Esophagus squamous epithelium (tissue), 5 donors: ENCODE results near the gene SDF2L1. TPM values are rescaled to one million over a fixed set of nuclear protein-coding genes. Genes with fewer than 3 reads are reported as not detected.
"Not testable (repeated sequence)": the region's sequence is repeated elsewhere in the genome, so short reads cannot be mapped to it uniquely, and the experiment has no call there.

Source experiments
- DNase-seq: peaks from one replicate; lab custom pipeline; 2025; lab: John Stamatoyannopoulos, UW
- H3K27ac ChIP-seq, 4 donors: fragments of 200-600 bp; sonication (generic); one replicate each; pipeline ENCODE4 v1.5.1; 2016 to 2019; ENCODE audit warnings: mild to moderate bottlenecking in 1 of 4
- H3K27me3 ChIP-seq, 4 donors: fragments of 200-600 bp; sonication (generic); 1 replicate in 3 of 4; 2 replicates in 1 of 4; pipeline versions ENCODE4 v1.5.1 to v1.6.0; 2017 to 2021; ENCODE audit warnings: antibody characterized with exemption in 1 of 4
- H3K36me3 ChIP-seq, 3 donors: fragments of 200-600 bp; sonication (generic); one replicate each; pipeline ENCODE4 v1.5.1; 2016 to 2019
- H3K4me1 ChIP-seq, 3 donors: fragments of 200-600 bp; sonication (generic); one replicate each; pipeline ENCODE4 v1.5.1; 2017 to 2019
- H3K4me3 ChIP-seq, 4 donors: fragments of 200-600 bp; sonication (generic); 1 replicate in 3 of 4; 2 replicates in 1 of 4; pipeline ENCODE4 v1.5.1; 2016 to 2019; ENCODE audit warnings: mild to moderate bottlenecking in 2 of 4, moderate library complexity in 1 of 4
- H3K9me3 ChIP-seq, 3 donors: fragments of 200-600 bp; sonication (generic); one replicate each; pipeline ENCODE4 v1.5.1; 2016 to 2019
- POLR2A ChIP-seq, 4 donors: fragments of 450-650 bp; IDR thresholded peaks; one replicate each; pipeline ENCODE4 v1.6.1; 2017; ENCODE audit warnings: antibody characterized with exemption in 4 of 4, mild to moderate bottlenecking in 4 of 4, moderate library complexity in 3 of 4
- WGBS, 2 donors: methylation state at CpG; one replicate each; pipeline ENCODE4 v1.1.5; 2018; 5-methylcytosine and 5-hydroxymethylcytosine counted together
- intact Hi-C: fragments of 100-400 bp; cut with DNase I; formaldehyde crosslinking; loops from one replicate; pipeline ENCODE4 v1.15.0; 2022
- total RNA-seq, 4 donors: library from RNA; depleted of rRNA; stranded (reverse); fragments of >200 nt; gene quantifications; one replicate each; pipeline ENCODE4 v1.1.0, GENCODE V29; 2016
- TF ChIP-seq, protein P1 (sequence below), 6 experiments: fragments of 450-650 bp in 4 of 6; fragments of 200-600 bp in 2 of 6; sonication (generic) in 2 of 6; IDR thresholded peaks; one replicate each; pipeline ENCODE4 v1.5.1; 2016 to 2019; ENCODE audit warnings: antibody characterized with exemption in 6 of 6, mild to moderate bottlenecking in 4 of 6, moderate library complexity in 4 of 6
- donor health status: DM: yes; HTN: yes; CAD: no.

Gene SDF2L1
- total RNA-seq, 4 donors from 2014 or later, result 19.6 to 29.7 (median 24.6) TPM

DNA sequence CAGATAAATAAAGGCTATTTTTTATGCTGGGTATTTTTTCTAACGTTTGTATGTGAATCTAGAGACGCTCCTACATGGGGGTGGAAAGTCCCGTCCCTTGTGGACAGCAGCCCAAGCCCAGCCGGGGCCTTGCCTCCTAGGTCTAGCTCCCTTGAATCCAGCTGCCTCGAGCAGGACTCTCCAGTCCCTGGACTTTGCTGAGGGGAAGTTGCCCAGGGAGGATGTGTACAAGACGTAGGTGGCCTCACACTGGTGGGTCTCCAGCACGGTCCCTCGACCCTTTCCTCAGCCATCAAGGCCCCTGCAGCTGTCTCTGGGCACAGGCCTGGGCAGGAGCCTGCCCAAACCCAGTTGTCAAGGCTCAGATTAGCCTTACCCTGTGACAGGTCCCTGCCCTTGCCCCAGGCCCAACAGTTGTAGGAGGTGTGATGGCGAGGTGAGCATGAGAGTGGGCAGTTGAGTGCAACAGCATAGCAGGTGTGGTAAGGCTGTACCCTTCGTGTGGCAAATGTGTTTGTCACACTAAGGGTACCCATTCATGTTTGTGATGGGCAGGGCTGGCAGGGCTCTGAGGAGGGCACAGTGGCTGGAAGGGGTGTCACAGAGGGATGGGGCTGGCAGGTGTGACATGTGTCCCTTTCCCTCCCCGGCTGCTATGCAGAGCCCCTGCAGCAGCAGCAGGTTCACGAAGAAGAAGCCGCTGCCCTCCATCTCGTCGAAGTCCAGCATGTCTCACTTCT, 6.2 kb upstream of the SDF2L1 start:
- TF ChIP-seq POLR2A (IDR thresholded peaks at IDR 0.05), result no peak
- TF ChIP-seq, protein P1, sequence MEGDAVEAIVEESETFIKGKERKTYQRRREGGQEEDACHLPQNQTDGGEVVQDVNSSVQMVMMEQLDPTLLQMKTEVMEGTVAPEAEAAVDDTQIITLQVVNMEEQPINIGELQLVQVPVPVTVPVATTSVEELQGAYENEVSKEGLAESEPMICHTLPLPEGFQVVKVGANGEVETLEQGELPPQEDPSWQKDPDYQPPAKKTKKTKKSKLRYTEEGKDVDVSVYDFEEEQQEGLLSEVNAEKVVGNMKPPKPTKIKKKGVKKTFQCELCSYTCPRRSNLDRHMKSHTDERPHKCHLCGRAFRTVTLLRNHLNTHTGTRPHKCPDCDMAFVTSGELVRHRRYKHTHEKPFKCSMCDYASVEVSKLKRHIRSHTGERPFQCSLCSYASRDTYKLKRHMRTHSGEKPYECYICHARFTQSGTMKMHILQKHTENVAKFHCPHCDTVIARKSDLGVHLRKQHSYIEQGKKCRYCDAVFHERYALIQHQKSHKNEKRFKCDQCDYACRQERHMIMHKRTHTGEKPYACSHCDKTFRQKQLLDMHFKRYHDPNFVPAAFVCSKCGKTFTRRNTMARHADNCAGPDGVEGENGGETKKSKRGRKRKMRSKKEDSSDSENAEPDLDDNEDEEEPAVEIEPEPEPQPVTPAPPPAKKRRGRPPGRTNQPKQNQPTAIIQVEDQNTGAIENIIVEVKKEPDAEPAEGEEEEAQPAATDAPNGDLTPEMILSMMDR (IDR thresholded peaks at IDR 0.05), result no peak
- H3K9me3 ChIP-seq, result no peaks in the 10 kb centered on the region
- intact Hi-C loops, result no loop called here
- no peak overlapping the region for H3K27ac ChIP-seq
- H3K4me1 ChIP-seq, result no peaks in the 10 kb centered on the region
- H3K36me3 ChIP-seq, result no peaks in the 10 kb centered on the region
- WGBS, 2 donors, result 69 to 82% methylated on average over 5 to 11 of the region's 15 CpGs
- H3K4me3 ChIP-seq, result no peak overlapping the region
- H3K27me3 ChIP-seq, result no peaks in the 10 kb centered on the region
- no peak for DNase-seq

DNA sequence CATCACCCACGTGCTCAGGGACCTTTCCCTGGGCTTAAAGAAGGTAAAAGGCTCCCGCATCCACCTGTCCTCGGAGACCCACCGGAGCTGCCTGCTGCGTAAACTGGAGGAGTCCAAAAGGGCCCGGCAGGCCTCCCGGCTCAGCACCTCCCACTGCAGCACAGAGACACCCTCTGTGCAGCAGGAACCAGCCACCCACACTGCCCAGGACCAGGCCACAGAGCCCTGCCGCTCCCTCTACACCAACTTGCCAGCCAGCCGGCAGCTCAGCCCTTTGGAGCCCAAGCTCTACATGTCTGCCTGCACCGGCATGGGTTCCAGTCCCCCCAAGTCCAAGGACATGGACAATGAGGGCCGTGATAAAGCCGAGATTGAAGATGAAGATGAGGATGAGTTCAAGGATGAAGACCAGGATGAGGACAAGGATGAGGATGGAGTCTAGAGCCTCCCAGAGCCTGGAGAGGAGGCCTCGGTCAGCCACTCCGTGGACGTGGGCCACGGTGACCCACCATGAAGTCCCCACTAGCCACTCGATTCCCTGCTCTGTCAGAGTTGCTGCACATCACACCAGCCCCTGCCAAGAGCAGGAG, 5.4 kb upstream of the SDF2L1 start:
- Histone ChIP-seq H3K9me3 (no peaks in the 10 kb centered on the region), H3K4me3 (no peak overlapping the region), H3K36me3 (no peaks in the 10 kb centered on the region), H3K27me3 (no peaks in the 10 kb centered on the region), H3K4me1 (peaks cover 5 to 7% (median 6%) of the 10 kb centered on the region in 3 donors), H3K27ac (no peak overlapping the region)
- intact Hi-C loops, result no loop called here
- WGBS, 2 donors, result 80 to 98% methylated on average over 1 to 7 of the region's 17 CpGs
- TF ChIP-seq, protein P1 (IDR thresholded peaks at IDR 0.05), result no peak
- no peak for TF ChIP-seq POLR2A (IDR thresholded peaks at IDR 0.05)
- no peak for DNase-seq

DNA sequence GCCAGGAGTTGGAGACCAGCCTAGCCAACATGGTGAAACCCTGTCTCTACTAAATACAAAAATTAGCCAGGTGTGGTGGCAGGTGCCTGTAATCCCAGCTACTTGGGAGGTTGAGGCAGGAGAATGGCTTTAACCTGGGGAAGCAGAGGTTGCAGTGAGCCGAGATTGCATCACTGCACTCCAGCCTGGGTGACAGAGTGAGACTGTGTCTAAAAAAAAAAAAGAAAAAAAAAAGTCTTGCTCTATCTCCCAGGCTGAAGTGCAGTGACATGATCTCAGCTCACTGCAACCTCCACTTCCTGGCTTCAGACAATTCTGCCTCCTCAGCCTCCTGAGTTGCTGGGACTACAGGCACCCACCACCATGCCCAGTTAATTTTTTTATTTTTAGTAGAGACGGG, 4.7 kb upstream of the SDF2L1 start:
- intact Hi-C loops, H3K36me3 ChIP-seq, DNase-seq, H3K4me3 ChIP-seq, H3K27me3 ChIP-seq, H3K27ac ChIP-seq, H3K9me3 ChIP-seq: not testable (repeated sequence)
- H3K4me1 ChIP-seq, result peaks cover 5 to 11% (median 7%) of the 10 kb centered on the region in 3 donors
- 79 to 97% methylated on average over 2 of the region's 2 CpGs for whole genome bisulfite sequencing, 2 donors

DNA sequence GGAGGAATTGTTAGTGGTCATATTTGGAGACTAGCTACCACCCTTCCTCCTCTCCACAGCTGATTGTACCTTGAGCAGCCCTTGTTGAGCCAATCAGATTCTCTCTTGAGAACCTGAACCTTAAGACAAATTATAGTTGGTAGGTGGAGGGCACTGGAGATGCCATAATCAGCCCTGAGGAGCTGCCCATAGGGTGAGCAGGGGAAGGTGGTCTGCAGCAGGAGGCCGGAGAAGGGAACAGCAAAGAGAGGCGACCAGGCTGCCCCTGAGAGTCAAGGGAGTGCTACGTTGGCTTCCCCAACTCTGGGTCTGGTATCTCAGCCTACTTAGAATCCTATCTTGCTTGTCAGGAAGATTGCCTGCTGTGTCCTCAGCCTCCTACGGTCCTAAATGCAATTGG, 2.7 kb upstream of the SDF2L1 start:
- Histone ChIP-seq H3K4me1 (peaks cover 15 to 25% (median 21%) of the 10 kb centered on the region in 3 donors), H3K36me3 (peaks cover 0 to 6% (median 0%) of the 10 kb centered on the region in 3 donors), H3K27ac (no peak overlapping the region), H3K27me3 (no peaks in the 10 kb centered on the region), H3K4me3 (no peak overlapping the region), H3K9me3 (no peaks in the 10 kb centered on the region)
- no peak for TF ChIP-seq POLR2A (IDR thresholded peaks at IDR 0.05)
- TF ChIP-seq, protein P1 (IDR thresholded peaks at IDR 0.05), result no peak
- no peak for DNase-seq
- WGBS, 2 donors, result 60 to 62% methylated on average over 1 to 4 of the region's 4 CpGs
- intact Hi-C loops, result no loop called here

DNA sequence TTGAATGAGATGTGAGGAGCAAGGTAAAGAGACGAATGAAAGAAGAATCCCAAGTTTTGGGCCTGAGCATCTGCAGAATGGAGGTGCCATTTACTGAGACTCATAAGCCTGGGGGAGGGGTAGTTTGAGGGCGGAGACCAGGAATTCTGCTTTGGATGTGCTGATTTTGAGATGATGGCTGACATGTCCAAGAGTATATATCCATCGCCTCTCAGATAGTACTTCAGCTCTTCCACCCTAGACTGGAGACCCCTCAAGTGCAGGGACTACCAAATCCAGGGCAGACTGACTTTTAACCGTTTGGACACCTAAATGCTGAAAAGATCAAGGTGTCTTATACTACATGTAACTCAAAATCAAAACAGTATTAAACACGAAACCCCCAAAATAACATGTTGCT, 1.3 kb upstream of the SDF2L1 start:
- peaks cover 0 to 17% (median 0%) of the 10 kb centered on the region in 3 donors for H3K36me3 ChIP-seq
- H3K4me1 ChIP-seq, result peaks cover 15 to 25% (median 21%) of the 10 kb centered on the region in 3 donors
- 78 to 80% methylated on average over 5 of the region's 5 CpGs for WGBS, 2 donors
- H3K9me3 ChIP-seq, result no peaks in the 10 kb centered on the region
- H3K27ac ChIP-seq, result no peak overlapping the region
- intact Hi-C loops, result no loop called here
- DNase-seq, result no peak
- TF ChIP-seq, protein P1 (IDR thresholded peaks at IDR 0.05), result no peak
- no peak for TF ChIP-seq POLR2A (IDR thresholded peaks at IDR 0.05)
- no peak overlapping the region for H3K4me3 ChIP-seq
- no peaks in the 10 kb centered on the region for H3K27me3 ChIP-seq
